Gastroesophageal sphincter (tissue), 3 donors: ENCODE measurements around the gene ELP2.

ENCODE experiments used
- EP300 ChIP-seq: sonication (generic); formaldehyde crosslinking; IDR thresholded peaks from one replicate; pipeline ENCODE4 v1.6.1; 2017; ENCODE audit warnings: antibody characterized with exemption, mild to moderate bottlenecking
- POLR2A ChIP-seq, 2 donors: fragments of 450-650 bp; IDR thresholded peaks; one replicate each; pipeline ENCODE4 v1.6.1; 2017; ENCODE audit warnings: antibody characterized with exemption in 2 of 2, mild to moderate bottlenecking in 2 of 2, moderate library complexity in 1 of 2
- POLR2AphosphoS5 ChIP-seq: sonication (generic); formaldehyde crosslinking; IDR thresholded peaks from one replicate; pipeline ENCODE4 v1.6.1; 2017; ENCODE audit warnings: antibody characterized with exemption
- TF ChIP-seq, protein P1 (sequence below), 4 experiments: fragments of 200-600 bp in 2 of 4; fragments of 450-650 bp in 2 of 4; sonication (generic) in 1 of 4; IDR thresholded peaks; one replicate each; pipeline ENCODE4 v1.5.1; 2017 to 2019; ENCODE audit warnings: antibody characterized with exemption in 4 of 4, mild to moderate bottlenecking in 2 of 4, moderate library complexity in 2 of 4

DNA sequence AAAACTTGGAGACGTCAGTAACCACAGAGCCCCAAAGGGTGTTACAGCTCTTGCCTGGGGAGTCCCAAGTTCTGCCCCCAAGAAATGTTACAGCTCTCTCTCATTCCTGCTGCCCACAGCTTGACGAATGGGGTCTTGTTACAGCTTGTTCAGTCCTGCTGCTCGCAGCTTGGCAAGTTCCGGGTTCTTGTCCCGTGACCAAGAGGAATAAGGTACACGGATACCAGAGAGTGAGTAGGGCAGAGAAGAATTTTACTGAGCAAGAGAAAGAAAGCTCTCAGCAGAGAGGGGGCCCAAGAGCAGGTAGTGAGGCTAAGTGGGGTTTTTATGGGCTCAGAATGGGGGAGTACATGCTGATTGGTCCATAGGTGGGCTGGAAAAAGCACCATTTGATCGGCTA lies 27.8 kb upstream of the ELP2 start:
- TF ChIP-seq, protein P1, sequence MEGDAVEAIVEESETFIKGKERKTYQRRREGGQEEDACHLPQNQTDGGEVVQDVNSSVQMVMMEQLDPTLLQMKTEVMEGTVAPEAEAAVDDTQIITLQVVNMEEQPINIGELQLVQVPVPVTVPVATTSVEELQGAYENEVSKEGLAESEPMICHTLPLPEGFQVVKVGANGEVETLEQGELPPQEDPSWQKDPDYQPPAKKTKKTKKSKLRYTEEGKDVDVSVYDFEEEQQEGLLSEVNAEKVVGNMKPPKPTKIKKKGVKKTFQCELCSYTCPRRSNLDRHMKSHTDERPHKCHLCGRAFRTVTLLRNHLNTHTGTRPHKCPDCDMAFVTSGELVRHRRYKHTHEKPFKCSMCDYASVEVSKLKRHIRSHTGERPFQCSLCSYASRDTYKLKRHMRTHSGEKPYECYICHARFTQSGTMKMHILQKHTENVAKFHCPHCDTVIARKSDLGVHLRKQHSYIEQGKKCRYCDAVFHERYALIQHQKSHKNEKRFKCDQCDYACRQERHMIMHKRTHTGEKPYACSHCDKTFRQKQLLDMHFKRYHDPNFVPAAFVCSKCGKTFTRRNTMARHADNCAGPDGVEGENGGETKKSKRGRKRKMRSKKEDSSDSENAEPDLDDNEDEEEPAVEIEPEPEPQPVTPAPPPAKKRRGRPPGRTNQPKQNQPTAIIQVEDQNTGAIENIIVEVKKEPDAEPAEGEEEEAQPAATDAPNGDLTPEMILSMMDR (IDR thresholded peaks at IDR 0.05): no peak
- no peak for TF ChIP-seq POLR2AphosphoS5
- TF ChIP-seq POLR2A (IDR thresholded peaks at IDR 0.05): no peak
- TF ChIP-seq EP300: no peak
